ENCODE measurements around the gene TPST2. TPM values are rescaled to one million over a fixed set of nuclear protein-coding genes. Genes with fewer than 3 reads are reported as not detected.
A peak's percentile ranks its signal among the peaks of the same experiment; 100 is the strongest.

The TPST2 gene
- total and polyA plus RNA-seq, 4 donors, result 10.5 to 21.3 (median 14.6) TPM

- H3K4me3 ChIP-seq (ENCODE audit: low read depth, low read length), result no peak overlapping the region
Measured at GRCh38 chr22:26564672-26565071, 25.3 kb downstream of the TPST2 start.

GRCh38 chr22:26564181-26564580 is 25.8 kb downstream of the TPST2 start:
- Histone ChIP-seq H3K36me3 (ENCODE audit: control insufficient read depth, insufficient read depth, low read length) (peaks cover 4% of the 10 kb centered on the region), H3K9me3 (ENCODE audit: control insufficient read depth, insufficient read depth, low read length) (no peaks in the 10 kb centered on the region), H3K4me1 (ENCODE audit: control insufficient read depth, insufficient read depth, low read length) (peaks cover 6% of the 10 kb centered on the region), H3K4me3 (ENCODE audit: low read depth, low read length) (no peak overlapping the region), H3K27ac (ENCODE audit: low read depth, low read length) (no peak overlapping the region), H3K27me3 (ENCODE audit: control insufficient read depth, insufficient read depth, low read length) (no peaks in the 10 kb centered on the region)
- no peak for DNase-seq (ENCODE audit: low read depth in 4 of 6, low spot score in 6 of 6)
- WGBS (ENCODE audit: insufficient coverage), result 91% methylated on average over 7 of the region's 8 CpGs

More at GRCh38 chr22:26564672-26565071, 25.3 kb downstream of the TPST2 start:
- Histone ChIP-seq H3K36me3 (ENCODE audit: control insufficient read depth, insufficient read depth, low read length) (peaks cover 4% of the 10 kb centered on the region), H3K27ac (ENCODE audit: low read depth, low read length) (no peak overlapping the region), H3K4me1 (ENCODE audit: control insufficient read depth, insufficient read depth, low read length) (peaks cover 8% of the 10 kb centered on the region), H3K9me3 (ENCODE audit: control insufficient read depth, insufficient read depth, low read length) (no peaks in the 10 kb centered on the region), H3K27me3 (ENCODE audit: control insufficient read depth, insufficient read depth, low read length) (no peaks in the 10 kb centered on the region)
- 95% methylated on average over 3 of the region's 3 CpGs for WGBS (ENCODE audit: insufficient coverage)
- no peak for DNase-seq (ENCODE audit: low read depth in 4 of 6, low spot score in 6 of 6)

GRCh38 chr22:26563022-26563421 is 26.9 kb downstream of the TPST2 start:
- no peak for DNase-seq (ENCODE audit: low read depth in 4 of 6, low spot score in 6 of 6)
- Histone ChIP-seq H3K4me3 (ENCODE audit: low read depth, low read length) (no peak overlapping the region), H3K36me3 (ENCODE audit: control insufficient read depth, insufficient read depth, low read length) (peaks cover 4% of the 10 kb centered on the region), H3K9me3 (ENCODE audit: control insufficient read depth, insufficient read depth, low read length) (no peaks in the 10 kb centered on the region), H3K4me1 (ENCODE audit: control insufficient read depth, insufficient read depth, low read length) (peaks cover 6% of the 10 kb centered on the region), H3K27ac (ENCODE audit: low read depth, low read length) (no peak overlapping the region), H3K27me3 (ENCODE audit: control insufficient read depth, insufficient read depth, low read length) (no peaks in the 10 kb centered on the region)
- 72% methylated on average over 3 of the region's 5 CpGs for WGBS (ENCODE audit: insufficient coverage)

- Histone ChIP-seq H3K27ac (ENCODE audit: low read depth, low read length) (no peak overlapping the region), H3K36me3 (ENCODE audit: control insufficient read depth, insufficient read depth, low read length) (peaks cover 4% of the 10 kb centered on the region)
- 63% methylated on average over 5 of the region's 9 CpGs for WGBS (ENCODE audit: insufficient coverage)
Measured at GRCh38 chr22:26561756-26562417, 28.0 kb downstream of the TPST2 start.

GRCh38 chr22:26559961-26560575 is 29.9 kb downstream of the TPST2 start:
- H3K4me3 ChIP-seq (ENCODE audit: low read depth, low read length), result no peak overlapping the region
- no peak overlapping the region for H3K27ac ChIP-seq (ENCODE audit: low read depth, low read length)
- H3K36me3 ChIP-seq (ENCODE audit: control insufficient read depth, insufficient read depth, low read length), result peaks cover 2% of the 10 kb centered on the region
- DNase-seq (ENCODE audit: low read depth in 4 of 6, low spot score in 6 of 6), result no peak
- H3K4me1 ChIP-seq (ENCODE audit: control insufficient read depth, insufficient read depth, low read length), result peaks cover 13% of the 10 kb centered on the region
- no peaks in the 10 kb centered on the region for H3K9me3 ChIP-seq (ENCODE audit: control insufficient read depth, insufficient read depth, low read length)
- H3K27me3 ChIP-seq (ENCODE audit: control insufficient read depth, insufficient read depth, low read length), result no peaks in the 10 kb centered on the region
- WGBS (ENCODE audit: insufficient coverage), result 93% methylated on average over 12 of the region's 13 CpGs

More at GRCh38 chr22:26561756-26562417, 28.0 kb downstream of the TPST2 start:
- no peak overlapping the region for H3K4me3 ChIP-seq (ENCODE audit: low read depth, low read length)
- peaks cover 6% of the 10 kb centered on the region for H3K4me1 ChIP-seq (ENCODE audit: control insufficient read depth, insufficient read depth, low read length)
- peak in 1 of 6 donors; percentile 31 for DNase-seq (ENCODE audit: low read depth in 4 of 6, low spot score in 6 of 6)
- H3K27me3 ChIP-seq (ENCODE audit: control insufficient read depth, insufficient read depth, low read length), result no peaks in the 10 kb centered on the region
- H3K9me3 ChIP-seq (ENCODE audit: control insufficient read depth, insufficient read depth, low read length), result no peaks in the 10 kb centered on the region

- H3K4me1 ChIP-seq (ENCODE audit: control insufficient read depth, insufficient read depth, low read length), result peaks cover 23% of the 10 kb centered on the region
- no peaks in the 10 kb centered on the region for H3K36me3 ChIP-seq (ENCODE audit: control insufficient read depth, insufficient read depth, low read length)
- no peak overlapping the region for H3K4me3 ChIP-seq (ENCODE audit: low read depth, low read length)
- no peaks in the 10 kb centered on the region for H3K9me3 ChIP-seq (ENCODE audit: control insufficient read depth, insufficient read depth, low read length)
- DNase-seq (ENCODE audit: low read depth in 4 of 6, low spot score in 6 of 6), result no peak
- no peak overlapping the region for H3K27ac ChIP-seq (ENCODE audit: low read depth, low read length)
- no peaks in the 10 kb centered on the region for H3K27me3 ChIP-seq (ENCODE audit: control insufficient read depth, insufficient read depth, low read length)
- 64% methylated on average over 1 of the region's 3 CpGs for WGBS (ENCODE audit: insufficient coverage)
Measured at GRCh38 chr22:26558248-26558895, 31.6 kb downstream of the TPST2 start.

GRCh38 chr22:26556904-26557303 is 33.0 kb downstream of the TPST2 start:
- Histone ChIP-seq H3K9me3 (ENCODE audit: control insufficient read depth, insufficient read depth, low read length) (no peaks in the 10 kb centered on the region), H3K4me1 (ENCODE audit: control insufficient read depth, insufficient read depth, low read length) (peaks cover 25% of the 10 kb centered on the region), H3K27me3 (ENCODE audit: control insufficient read depth, insufficient read depth, low read length) (no peaks in the 10 kb centered on the region), H3K36me3 (ENCODE audit: control insufficient read depth, insufficient read depth, low read length) (no peaks in the 10 kb centered on the region), H3K27ac (ENCODE audit: low read depth, low read length) (no peak overlapping the region), H3K4me3 (ENCODE audit: low read depth, low read length) (no peak overlapping the region)
- DNase-seq (ENCODE audit: low read depth in 4 of 6, low spot score in 6 of 6), result peak in 1 of 6 donors; percentile 21
- WGBS (ENCODE audit: insufficient coverage), result 90% methylated on average over 2 of the region's 5 CpGs

GRCh38 chr22:26555478-26555877 is 34.5 kb downstream of the TPST2 start:
- no peaks in the 10 kb centered on the region for H3K27me3 ChIP-seq (ENCODE audit: control insufficient read depth, insufficient read depth, low read length)
- no peak overlapping the region for H3K4me3 ChIP-seq (ENCODE audit: low read depth, low read length)
- H3K27ac ChIP-seq (ENCODE audit: low read depth, low read length), result no peak overlapping the region
- H3K9me3 ChIP-seq (ENCODE audit: control insufficient read depth, insufficient read depth, low read length), result no peaks in the 10 kb centered on the region
- H3K36me3 ChIP-seq (ENCODE audit: control insufficient read depth, insufficient read depth, low read length), result no peaks in the 10 kb centered on the region
- DNase-seq (ENCODE audit: low read depth in 4 of 6, low spot score in 6 of 6), result peak in 2 of 6 donors; percentile 23 to 47
- 41% methylated on average over 4 of the region's 11 CpGs for WGBS (ENCODE audit: insufficient coverage)
- peaks cover 34% of the 10 kb centered on the region for H3K4me1 ChIP-seq (ENCODE audit: control insufficient read depth, insufficient read depth, low read length)

- WGBS (ENCODE audit: insufficient coverage), result 76% methylated on average over 4 of the region's 6 CpGs
- no peak for DNase-seq (ENCODE audit: low read depth in 4 of 6, low spot score in 6 of 6)
- Histone ChIP-seq H3K4me3 (ENCODE audit: low read depth, low read length) (no peak overlapping the region), H3K27ac (ENCODE audit: low read depth, low read length) (no peak overlapping the region), H3K9me3 (ENCODE audit: control insufficient read depth, insufficient read depth, low read length) (no peaks in the 10 kb centered on the region), H3K27me3 (ENCODE audit: control insufficient read depth, insufficient read depth, low read length) (no peaks in the 10 kb centered on the region), H3K36me3 (ENCODE audit: control insufficient read depth, insufficient read depth, low read length) (no peaks in the 10 kb centered on the region), H3K4me1 (ENCODE audit: control insufficient read depth, insufficient read depth, low read length) (peaks cover 39% of the 10 kb centered on the region)
Measured at GRCh38 chr22:26554956-26555355, 35.0 kb downstream of the TPST2 start.
